GM18909 (cell line): Measurements from ENCODE around the gene TSNAX.
"Not testable (repeated sequence)": the region's sequence is repeated elsewhere in the genome, so short reads cannot be mapped to it uniquely, and the experiment has no call there.

Experiments
- ATAC-seq: cut with Tn5 transposase; IDR thresholded peaks from one replicate; pipeline ENCODE4 v1.9.1; 2021; ENCODE audit warnings: mild to moderate bottlenecking; ENCODE audit not compliant: unreplicated experiment, poor library complexity

Gene TSNAX

GRCh38 chr1:231557898-231558707 is 29.6 kb downstream of the TSNAX start:
- no peak for ATAC-seq

- ATAC-seq = no peak
Measured at GRCh38 chr1:231558708-231559185, 30.3 kb downstream of the TSNAX start.

GRCh38 chr1:231561647-231562383 is 33.3 kb downstream of the TSNAX start:
- ATAC-seq = no peak

GRCh38 chr1:231563247-231563646 is 34.8 kb downstream of the TSNAX start:
- no peak for ATAC-seq

- no peak for ATAC-seq
Measured at GRCh38 chr1:231564373-231564772, 35.9 kb downstream of the TSNAX start.

GRCh38 chr1:231566496-231566895 is 38.0 kb downstream of the TSNAX start:
- no peak for ATAC-seq

GRCh38 chr1:231570262-231570661 is 41.8 kb downstream of the TSNAX start:
- not testable (repeated sequence) for ATAC-seq

GRCh38 chr1:231571904-231572303 is 43.4 kb downstream of the TSNAX start:
- ATAC-seq = no peak

- ATAC-seq = no peak
Measured at GRCh38 chr1:231575472-231575871, 47.0 kb downstream of the TSNAX start.

- no peak for ATAC-seq
Measured at GRCh38 chr1:231576804-231577718, 48.6 kb downstream of the TSNAX start.

- no peak for ATAC-seq
Measured at GRCh38 chr1:231580874-231581273, 52.4 kb downstream of the TSNAX start.

GRCh38 chr1:231581859-231582258 is 53.4 kb downstream of the TSNAX start:
- ATAC-seq = no peak

- ATAC-seq = no peak
Measured at GRCh38 chr1:231583376-231583775, 54.9 kb downstream of the TSNAX start.

GRCh38 chr1:231584117-231584516 is 55.6 kb downstream of the TSNAX start:
- no peak for ATAC-seq

- no peak for ATAC-seq
Measured at GRCh38 chr1:231584921-231585320, 56.5 kb downstream of the TSNAX start.

- ATAC-seq = no peak
Measured at GRCh38 chr1:231590453-231591198, 62.2 kb downstream of the TSNAX start.

GRCh38 chr1:231591466-231591865 is 63.0 kb downstream of the TSNAX start:
- ATAC-seq = no peak

- no peak for ATAC-seq
Measured at GRCh38 chr1:231592809-231593208, 64.3 kb downstream of the TSNAX start.

GRCh38 chr1:231593264-231593663 is 64.8 kb downstream of the TSNAX start:
- ATAC-seq = not testable (repeated sequence)

- no peak for ATAC-seq
Measured at GRCh38 chr1:231594123-231594522, 65.7 kb downstream of the TSNAX start.
